HEK293 (cell line): Measurements from ENCODE around the gene USP35.

Experiments
- CTCF ChIP-seq: fragments of 450-650 bp; formaldehyde crosslinking; IDR thresholded peaks from 2 replicates; pipeline ENCODE4 v1.5.1; 2016; ENCODE audit warnings: missing biosample characterization, missing genetic modification characterization
- GLIS2 ChIP-seq: fragments of 450-650 bp; formaldehyde crosslinking; IDR thresholded peaks from 2 replicates; pipeline ENCODE4 v1.5.1; 2016; ENCODE audit warnings: missing biosample characterization, missing genetic modification characterization
- REST ChIP-seq: fragments of 450-650 bp; formaldehyde crosslinking; IDR thresholded peaks from 2 replicates; pipeline ENCODE4 v1.5.1; 2016; ENCODE audit warnings: missing biosample characterization, missing genetic modification characterization
- YY1 ChIP-seq: fragments of 450-650 bp; formaldehyde crosslinking; IDR thresholded peaks from 2 replicates; pipeline ENCODE4 v1.5.1; 2018; ENCODE audit warnings: missing biosample characterization, missing genetic modification characterization
- ZFP41 ChIP-seq: fragments of 450-650 bp; formaldehyde crosslinking; IDR thresholded peaks from 2 replicates; pipeline ENCODE4 v1.5.1; 2016; ENCODE audit warnings: missing biosample characterization, missing genetic modification characterization, borderline replicate concordance
- ZNF266 ChIP-seq: fragments of 450-650 bp; formaldehyde crosslinking; IDR thresholded peaks from 2 replicates; pipeline ENCODE4 v1.5.1; 2016; ENCODE audit warnings: missing biosample characterization, missing genetic modification characterization, low read depth

GRCh38 chr11:78199653-78200015, 10.9 kb downstream of the USP35 start:
- TF ChIP-seq ZNF266 (tag by site-specific recombination): no peak
- no peak for TF ChIP-seq ZFP41
- TF ChIP-seq CTCF: no peak
- TF ChIP-seq YY1 (tag by site-specific recombination): no peak
- no peak for TF ChIP-seq REST
- TF ChIP-seq GLIS2 (tag by site-specific recombination): no peak
